B cell (primary cell): ENCODE results near the gene THAP5. TPM values are rescaled to one million over a fixed set of nuclear protein-coding genes. Genes with fewer than 3 reads are reported as not detected.

ENCODE experiments used
- ATAC-seq: fragments of 200-7000 bp; cut with Tn5 transposase; one replicate; pipeline ENCODE4 v1.10.0; 2021; ENCODE audit warnings: low read depth, mild to moderate bottlenecking, moderate number of reproducible peaks, moderate library complexity
- CTCF ChIA-PET: fragments of 350-600 bp; sonication (Branson Sonifier 250); formaldehyde crosslinking; loops from one replicate; lab custom pipeline; 2021; ENCODE audit warnings: antibody characterized with exemption, inconsistent platforms; lab: Charles Lee
- POLR2A ChIA-PET: fragments of 350-600 bp; sonication (Branson Sonifier 250); formaldehyde crosslinking; loops from one replicate; lab custom pipeline; 2021; ENCODE audit warnings: antibody characterized with exemption; lab: Charles Lee
- DNase-seq: peaks from one replicate; pipeline ENCODE4 v3.0.0; 2013
- H2AFZ ChIP-seq: 2 replicates; pipeline ENCODE4 v1.6.1; 2012; ENCODE audit warnings: mild to moderate bottlenecking, low read depth, low read length; ENCODE audit not compliant: insufficient read depth, poor library complexity, severe bottlenecking
- H3K27ac ChIP-seq, 2 donors: 1 replicate in 1 of 2; 2 replicates in 1 of 2; pipeline ENCODE4 v1.5.1; 2012 to 2013; ENCODE audit warnings: low read length in 2 of 2, mild to moderate bottlenecking in 2 of 2, moderate library complexity in 1 of 2
- H3K27me3 ChIP-seq, 4 experiments: fragments of 200-600 bp in 1 of 4; sonication (generic) in 1 of 4; replicated peaks in 1 of 4; 1 replicate in 2 of 4; 2 replicates in 2 of 4; pipeline versions ENCODE4 v1.6.1 to v1.7.0; 2013 to 2016; ENCODE audit warnings: low read length in 3 of 4, mild to moderate bottlenecking in 2 of 4, mixed read lengths in 1 of 4, moderate library complexity in 1 of 4; ENCODE audit not compliant: insufficient read depth in 4 of 4, control insufficient read depth in 3 of 4; ENCODE audit errors: control extremely low read depth in 1 of 4
- H3K36me3 ChIP-seq, 2 experiments: replicated peaks in 1 of 2; 1 replicate in 1 of 2; 2 replicates in 1 of 2; pipeline versions ENCODE4 v1.6.1 to v1.7.1; 2013; ENCODE audit warnings: low read length in 1 of 2; ENCODE audit not compliant: insufficient read depth in 2 of 2, control insufficient read depth in 1 of 2; ENCODE audit errors: control extremely low read depth in 1 of 2, extremely low read depth in 1 of 2
- H3K4me1 ChIP-seq, 2 donors: fragments of 200-600 bp in 1 of 2; sonication (generic) in 1 of 2; 1 replicate in 1 of 2; 2 replicates in 1 of 2; pipeline versions ENCODE4 v1.5.1 to v1.6.1; 2013 to 2017; ENCODE audit warnings: low read length in 2 of 2; ENCODE audit not compliant: control insufficient read depth in 2 of 2, insufficient read depth in 2 of 2
- H3K4me2 ChIP-seq: replicated peaks from 2 replicates; pipeline ENCODE3; 2012; ENCODE audit warnings: mild to moderate bottlenecking, low read depth, low read length; ENCODE audit not compliant: poor library complexity, severe bottlenecking
- H3K4me3 ChIP-seq, 5 experiments: fragments of 200-600 bp in 1 of 5; sonication (generic) in 1 of 5; 1 replicate in 3 of 5; 2 replicates in 2 of 5; pipeline versions ENCODE4 v1.5.1 to v1.7.0; 2011 to 2016; ENCODE audit warnings: low read length in 4 of 5, mild to moderate bottlenecking in 4 of 5, low read depth in 2 of 5, control low read depth in 1 of 5, moderate library complexity in 1 of 5; ENCODE audit not compliant: insufficient read depth in 1 of 5; ENCODE audit errors: control extremely low read depth in 1 of 5, extremely low read depth in 1 of 5
- H3K79me2 ChIP-seq: fragments of 200-600 bp; sonication (generic); one replicate; pipeline ENCODE4 v1.6.0; 2016; ENCODE audit warnings: low read length; ENCODE audit not compliant: control insufficient read depth, insufficient read depth
- H3K9ac ChIP-seq: fragments of 200-600 bp; sonication (generic); 2 replicates; pipeline ENCODE4 v1.6.1; 2017; ENCODE audit warnings: mild to moderate bottlenecking, low read length, moderate library complexity
- H3K9me3 ChIP-seq, 3 donors: one replicate each; pipeline versions ENCODE4 v1.6.1 to v1.7.1; 2013; ENCODE audit warnings: low read length in 2 of 3; ENCODE audit not compliant: control insufficient read depth in 2 of 3, insufficient read depth in 1 of 3; ENCODE audit errors: control extremely low read depth in 1 of 3
- H4K20me1 ChIP-seq: 2 replicates; pipeline ENCODE4 v1.6.0; 2012; ENCODE audit warnings: mild to moderate bottlenecking, low read length; ENCODE audit not compliant: insufficient read depth, control insufficient read depth, poor library complexity, severe bottlenecking
- H3K27ac Mint-ChIP-seq: one replicate; pipeline ENCODE4 v1.8.0; 2021; ENCODE audit warnings: mixed read lengths
- H3K27me3 Mint-ChIP-seq: one replicate; pipeline ENCODE4 v1.8.0; 2021; ENCODE audit warnings: mixed read lengths
- H3K4me1 Mint-ChIP-seq: one replicate; pipeline ENCODE4 v1.8.0; 2021; ENCODE audit warnings: mixed read lengths
- H3K4me3 Mint-ChIP-seq: one replicate; pipeline ENCODE4 v1.8.0; 2021; ENCODE audit warnings: mixed read lengths
- H3K9me3 Mint-ChIP-seq: one replicate; pipeline ENCODE4 v1.8.0; 2022; ENCODE audit warnings: mixed read lengths; ENCODE audit not compliant: insufficient read depth
- EZH2 ChIP-seq: IDR thresholded peaks from 2 replicates; pipeline ENCODE4 v1.6.1; 2012; ENCODE audit warnings: borderline replicate concordance, low read depth, mild to moderate bottlenecking, moderate library complexity, low read length; ENCODE audit not compliant: insufficient read depth, poor library complexity, severe bottlenecking
- WGBS: methylation state at CpG from one replicate; pipeline ENCODE4 v1.1.5; 2013; ENCODE audit warnings: missing lambda C conversion rate; ENCODE audit not compliant: insufficient coverage; 5-methylcytosine and 5-hydroxymethylcytosine counted together
- intact Hi-C: fragments of 100-400 bp; cut with micrococcal nuclease; formaldehyde crosslinking; loops from one replicate; pipeline ENCODE4 v1.10.0; 2022
- polyA plus RNA-seq: library from polyadenylated mRNA; depleted of rRNA; stranded (reverse); fragments of >200 nt; gene quantifications from 2 replicates; pipeline ENCODE4 v1.2.3, GENCODE V29; 2012
- total RNA-seq, 2 donors: library from RNA; stranded (reverse); fragments of 120-200 nt in 1 of 2; gene quantifications; 1 replicate in 1 of 2; 2 replicates in 1 of 2; pipeline versions ENCODE4 v1.2.3 to v1.2.4, GENCODE V29; 2013 to 2022
- TF ChIP-seq, protein P1 (sequence below): fragments of 200-600 bp; IDR thresholded peaks from one replicate; pipeline ENCODE4 v1.8.0; 2022; ENCODE audit warnings: antibody characterized with exemption, mild to moderate bottlenecking

The THAP5 gene
- total and polyA plus RNA-seq, 2 donors (not counting 1 experiment from before 2014, with no cell fraction given) = 9.3 to 49.0 TPM

DNA sequence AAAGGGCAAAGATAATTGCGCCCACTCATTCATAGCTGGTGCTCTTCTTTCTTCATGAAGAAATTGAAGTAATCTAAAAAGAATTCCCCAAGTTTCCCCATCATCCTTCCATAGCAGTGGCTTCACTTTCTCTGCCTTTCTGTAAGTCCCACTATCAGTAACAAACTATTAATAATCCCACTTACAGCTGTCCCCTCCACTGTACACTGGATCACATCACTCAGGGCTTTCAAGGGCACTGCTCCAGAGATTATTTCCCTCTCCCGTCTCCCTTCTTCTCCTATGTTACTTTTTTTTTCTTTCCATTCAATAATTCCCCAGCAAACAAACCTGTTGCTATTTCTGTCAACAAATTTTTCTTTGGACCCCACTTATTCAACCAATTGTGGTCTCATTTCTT, 16.3 kb upstream of the THAP5 start:
- Histone ChIP-seq H4K20me1 (no peaks in the 10 kb centered on the region), H2AFZ (no peak overlapping the region), H3K27me3 (no peaks in the 10 kb centered on the region), H3K9ac (no peak overlapping the region), H3K4me2 (no peak overlapping the region), H3K79me2 (no peaks in the 10 kb centered on the region), H3K4me3 (no peak overlapping the region), H3K9me3 (no peaks in the 10 kb centered on the region), H3K36me3 (no peaks in the 10 kb centered on the region), H3K4me1 (no peaks in the 10 kb centered on the region), H3K27ac (no peak overlapping the region)
- H3K27me3 Mint-ChIP-seq = peaks cover 11% of the 10 kb centered on the region
- no peaks in the 10 kb centered on the region for H3K9me3 Mint-ChIP-seq
- H3K27ac Mint-ChIP-seq = no peak overlapping the region
- no peaks in the 10 kb centered on the region for H3K4me1 Mint-ChIP-seq
- DNase-seq = no peak
- TF ChIP-seq EZH2 = no peak
- TF ChIP-seq, protein P1, sequence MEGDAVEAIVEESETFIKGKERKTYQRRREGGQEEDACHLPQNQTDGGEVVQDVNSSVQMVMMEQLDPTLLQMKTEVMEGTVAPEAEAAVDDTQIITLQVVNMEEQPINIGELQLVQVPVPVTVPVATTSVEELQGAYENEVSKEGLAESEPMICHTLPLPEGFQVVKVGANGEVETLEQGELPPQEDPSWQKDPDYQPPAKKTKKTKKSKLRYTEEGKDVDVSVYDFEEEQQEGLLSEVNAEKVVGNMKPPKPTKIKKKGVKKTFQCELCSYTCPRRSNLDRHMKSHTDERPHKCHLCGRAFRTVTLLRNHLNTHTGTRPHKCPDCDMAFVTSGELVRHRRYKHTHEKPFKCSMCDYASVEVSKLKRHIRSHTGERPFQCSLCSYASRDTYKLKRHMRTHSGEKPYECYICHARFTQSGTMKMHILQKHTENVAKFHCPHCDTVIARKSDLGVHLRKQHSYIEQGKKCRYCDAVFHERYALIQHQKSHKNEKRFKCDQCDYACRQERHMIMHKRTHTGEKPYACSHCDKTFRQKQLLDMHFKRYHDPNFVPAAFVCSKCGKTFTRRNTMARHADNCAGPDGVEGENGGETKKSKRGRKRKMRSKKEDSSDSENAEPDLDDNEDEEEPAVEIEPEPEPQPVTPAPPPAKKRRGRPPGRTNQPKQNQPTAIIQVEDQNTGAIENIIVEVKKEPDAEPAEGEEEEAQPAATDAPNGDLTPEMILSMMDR = no peak
- 94% methylated on average over 1 of the region's 2 CpGs for whole genome bisulfite sequencing
- intact Hi-C loops = no loop called here
- ChIA-PET POLR2A (no interaction called here), CTCF (interaction anchor here (1.6 kb wide), 1 partner anchor 440 kb away, joined by 3 read pairs; no protein-coding TSS in a partner anchor)
- H3K4me3 Mint-ChIP-seq = no peak overlapping the region
- ATAC-seq = no peak

DNA sequence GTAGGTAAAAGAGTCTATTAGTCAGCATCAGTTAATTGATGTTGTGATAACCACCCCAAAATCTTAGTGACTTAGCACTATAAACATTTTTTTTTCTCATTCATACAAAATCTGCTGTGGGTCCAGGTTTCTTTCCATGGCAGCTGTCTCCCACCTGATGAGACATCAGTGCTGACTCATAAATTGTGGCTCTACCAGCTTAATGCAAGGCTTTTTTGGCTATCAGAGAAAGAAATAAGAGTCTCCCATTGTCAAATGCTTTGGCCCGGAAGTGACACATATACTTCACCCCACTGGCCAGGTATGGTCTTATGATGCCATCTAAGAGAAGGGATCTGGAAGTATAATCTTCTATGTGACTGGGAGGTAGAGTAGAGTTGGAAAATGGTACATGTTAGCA, 14.7 kb upstream of the THAP5 start:
- CTCF ChIA-PET = interaction anchor here (1.6 kb wide), 1 partner anchor 438 kb away, joined by 3 read pairs; no protein-coding TSS in a partner anchor
- Mint-ChIP-seq H3K27me3 (peaks cover 11% of the 10 kb centered on the region), H3K4me1 (no peaks in the 10 kb centered on the region), H3K27ac (no peak overlapping the region), H3K9me3 (no peaks in the 10 kb centered on the region), H3K4me3 (no peak overlapping the region)
- no peak overlapping the region for H3K9ac ChIP-seq
- peaks cover 0 to 14% (median 6%) of the 10 kb centered on the region in 3 donors for H3K9me3 ChIP-seq
- no CpG with 5 or more reads among the region's 1 CpG for WGBS
- H3K36me3 ChIP-seq = peaks cover 0 to 10% of the 10 kb centered on the region in 2 experiments
- intact Hi-C loops = no loop called here
- ATAC-seq (no peak), DNase-seq (no peak)
- H3K27ac ChIP-seq = no peak overlapping the region
- no peak overlapping the region for H3K4me2 ChIP-seq
- no peaks in the 10 kb centered on the region for H3K4me1 ChIP-seq
- no peak for TF ChIP-seq EZH2
- TF ChIP-seq, protein P1 = no peak
- no peak overlapping the region for H2AFZ ChIP-seq
- H3K4me3 ChIP-seq = no peak overlapping the region
- POLR2A ChIA-PET = no interaction called here
- no peaks in the 10 kb centered on the region for H3K27me3 ChIP-seq
- no peaks in the 10 kb centered on the region for H3K79me2 ChIP-seq
- no peaks in the 10 kb centered on the region for H4K20me1 ChIP-seq
